Measurements from ENCODE around the gene OR7G2. TPM values are rescaled to one million over a fixed set of nuclear protein-coding genes. Genes with fewer than 3 reads are reported as not detected.
A peak's percentile ranks its signal among the peaks of the same experiment; 100 is the strongest.

The OR7G2 gene
- under 1 TPM in 2 of 12 donors, not detected in 10; 0.07 to 0.11 TPM for polyA plus RNA-seq (ENCODE audit: insufficient read length in 12 of 12)
- long read RNA-seq, donor 1: 0 reads
- long read RNA-seq, donor 2: 0 reads
- long read RNA-seq, donor 3: 0 reads
- long read RNA-seq, donor 4: 0 reads
- long read RNA-seq, donor 5: 0 reads
- long read RNA-seq, donor 6: 0 reads
- long read RNA-seq, donor 7: 0 reads
- long read RNA-seq, donor 8: 0 reads
- long read RNA-seq, donor 9: 0 reads
- long read RNA-seq, donor 10: 0 reads
- long read RNA-seq, donor 11: 0 reads

DNA sequence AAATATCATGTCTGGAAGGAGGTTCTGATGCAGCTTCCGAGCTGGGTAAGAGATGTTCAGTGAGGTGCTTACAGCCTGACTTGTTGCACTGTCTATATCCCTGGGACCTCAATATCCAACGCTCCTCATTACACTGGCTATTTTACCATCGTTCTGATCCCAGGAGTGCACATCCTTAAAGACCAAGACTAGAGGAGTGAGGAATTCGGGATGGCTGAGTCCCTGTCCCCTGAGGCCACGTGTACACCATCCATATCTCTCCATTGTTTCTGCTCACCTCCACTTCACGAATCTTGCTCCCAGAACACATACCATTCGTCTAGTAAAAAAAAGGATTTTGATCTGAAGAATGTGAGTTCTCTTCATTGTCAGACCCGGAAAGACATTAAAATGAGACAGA lies at the start of gene OR7G2:
Gene OR7G2, minus strand, starts transcription at position 101 of the 400 bp plus-strand sequence. CDS start 4,232 bp downstream, outside the sequence.
- DNase-seq: no peak

- DNase-seq: no peak
Observed at GRCh38 chr19:9156304-9156703, 49.0 kb upstream of the OR7G2 start.

DNA sequence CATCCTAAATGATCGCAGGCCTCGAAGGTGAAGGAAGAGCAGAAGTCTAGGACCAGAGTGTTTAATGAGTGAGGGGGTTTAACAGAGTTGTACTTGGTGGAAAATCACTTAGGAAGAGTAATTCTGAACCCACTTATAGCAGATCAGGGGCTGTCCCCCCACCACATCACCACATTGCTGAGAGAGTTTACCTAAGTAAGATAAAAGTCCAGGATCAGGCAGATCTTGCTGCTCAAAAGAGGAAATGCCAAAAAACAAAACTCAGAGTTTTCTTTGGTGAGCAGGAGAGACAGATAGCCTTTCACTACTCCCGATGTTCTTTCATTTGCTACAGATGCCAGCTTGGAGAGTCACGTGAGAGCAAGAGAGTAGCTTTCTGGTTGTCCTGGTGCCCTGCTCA lies 48.3 kb upstream of the OR7G2 start:
- DNase-seq: no peak

GRCh38 chr19:9151367-9151766 lies 44.1 kb upstream of the OR7G2 start:
- DNase-seq: no peak

DNA sequence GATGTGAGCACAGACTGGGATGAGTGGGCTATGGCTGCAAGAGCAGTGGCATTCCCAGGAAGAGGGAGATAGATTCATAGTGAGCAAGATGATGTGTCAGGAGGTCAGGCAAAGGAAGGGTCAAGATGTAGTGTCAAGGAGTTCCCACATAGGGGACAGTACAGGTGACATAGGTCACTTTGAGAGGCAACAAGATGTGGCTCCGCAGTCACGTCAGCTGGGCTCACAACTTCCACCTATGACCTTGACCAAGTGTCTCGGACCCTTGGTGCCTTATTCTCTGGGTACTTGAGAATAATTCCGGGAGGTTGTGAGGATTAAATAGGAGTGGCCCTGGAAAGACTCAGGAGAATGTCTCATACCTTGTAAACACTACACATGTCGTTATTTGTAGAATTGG lies 43.4 kb upstream of the OR7G2 start:
- no peak for DNase-seq

DNA sequence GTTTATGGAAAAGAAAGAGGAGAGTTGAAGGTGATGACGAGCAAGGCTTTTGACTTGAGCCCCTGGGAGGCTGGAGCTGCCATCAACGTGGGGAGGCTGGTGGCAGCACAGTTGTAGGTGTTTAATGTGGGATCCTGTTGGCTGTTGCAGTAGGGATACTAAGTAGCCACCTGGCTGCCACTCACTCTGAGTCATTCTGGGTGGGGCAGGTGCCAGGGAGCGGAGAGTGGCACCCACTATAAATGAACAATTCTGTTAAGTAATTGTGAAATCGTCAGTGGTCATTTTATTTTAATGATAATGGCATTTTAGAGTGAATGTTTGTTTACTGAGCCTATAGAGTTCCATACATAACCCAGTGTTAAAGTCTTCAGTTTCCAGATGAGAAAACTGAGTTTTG lies 42.7 kb upstream of the OR7G2 start:
- DNase-seq: no peak

GRCh38 chr19:9148697-9149096 lies 41.4 kb upstream of the OR7G2 start:
- DNase-seq: no peak

GRCh38 chr19:9146882-9147281 lies 39.6 kb upstream of the OR7G2 start:
- DNase-seq: no peak

GRCh38 chr19:9144920-9145319 lies 37.6 kb upstream of the OR7G2 start:
- no peak for DNase-seq

GRCh38 chr19:9140159-9140874 lies 33.0 kb upstream of the OR7G2 start, which contains the start of gene ZNF317:
ZNF317 (plus strand) TSS chr19:9140397; CDS start chr19:9156017, 15,620 bp downstream.
- peak; percentile 95 for DNase-seq

DNA sequence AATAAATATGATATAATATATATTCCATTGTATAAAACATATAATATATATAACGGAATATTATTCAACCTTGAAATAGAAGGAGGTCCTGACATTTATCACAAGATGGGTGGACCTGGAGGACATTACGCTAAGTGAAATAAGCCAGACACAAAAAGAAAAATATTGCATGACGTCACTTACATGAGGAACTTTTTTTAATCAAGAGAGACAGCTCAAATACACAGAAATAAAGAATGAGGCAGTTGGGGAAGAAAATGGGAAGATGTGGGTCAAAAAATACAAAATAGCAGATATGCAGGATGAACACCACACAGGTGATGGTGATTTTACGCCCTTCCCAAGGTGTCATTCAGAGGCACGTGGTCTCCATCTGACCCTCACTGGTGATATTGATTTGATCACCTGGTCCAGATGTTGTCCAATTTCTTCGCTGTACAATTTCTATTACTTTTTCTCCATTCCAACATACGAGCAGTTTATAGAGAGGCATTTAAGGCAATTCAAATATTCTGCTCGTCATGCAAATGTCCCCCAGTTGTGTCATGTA lies 32.4 kb upstream of the OR7G2 start:
- no peak for DNase-seq

- DNase-seq: no peak
Observed at GRCh38 chr19:9132422-9132821, 25.1 kb upstream of the OR7G2 start.

DNA sequence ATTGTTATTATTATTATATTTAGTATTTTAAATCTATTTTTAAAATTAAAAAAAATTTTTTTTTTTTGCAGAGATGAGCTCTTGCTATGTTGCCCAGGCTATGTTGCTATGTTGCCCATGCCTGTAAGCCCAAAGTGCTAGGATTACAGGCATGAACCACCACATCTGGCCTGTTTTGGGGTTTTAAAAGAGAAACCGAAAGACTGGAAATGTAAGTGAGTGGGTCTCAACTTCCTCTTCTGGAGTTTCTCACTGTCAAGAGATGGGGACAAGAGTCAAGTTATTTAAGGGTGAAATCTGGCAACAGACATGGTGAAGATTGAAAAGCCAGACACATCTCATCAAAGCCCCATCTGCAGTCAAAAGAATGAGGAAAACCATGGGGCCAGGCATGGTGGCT lies 23.7 kb upstream of the OR7G2 start:
- no peak for DNase-seq

DNA sequence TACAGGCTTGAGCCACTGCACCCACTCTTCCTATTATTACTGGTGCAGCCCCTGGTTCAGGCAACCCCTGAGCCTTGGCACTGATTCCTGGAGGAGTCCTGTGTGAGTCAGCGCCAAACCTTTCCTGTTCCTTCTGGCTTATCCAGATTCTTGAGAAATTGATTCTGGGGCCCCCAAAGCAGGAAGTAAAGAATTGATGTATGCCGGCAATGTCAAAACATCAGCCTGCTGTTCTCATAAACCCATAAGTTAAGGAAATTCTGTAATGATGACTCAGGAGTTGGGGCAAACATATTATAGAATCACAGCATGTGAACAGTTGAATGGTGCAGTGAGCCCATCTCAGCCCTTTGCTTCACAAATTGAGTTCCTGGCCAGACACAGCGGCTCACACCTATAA lies 20.9 kb upstream of the OR7G2 start:
- no peak for DNase-seq

DNA sequence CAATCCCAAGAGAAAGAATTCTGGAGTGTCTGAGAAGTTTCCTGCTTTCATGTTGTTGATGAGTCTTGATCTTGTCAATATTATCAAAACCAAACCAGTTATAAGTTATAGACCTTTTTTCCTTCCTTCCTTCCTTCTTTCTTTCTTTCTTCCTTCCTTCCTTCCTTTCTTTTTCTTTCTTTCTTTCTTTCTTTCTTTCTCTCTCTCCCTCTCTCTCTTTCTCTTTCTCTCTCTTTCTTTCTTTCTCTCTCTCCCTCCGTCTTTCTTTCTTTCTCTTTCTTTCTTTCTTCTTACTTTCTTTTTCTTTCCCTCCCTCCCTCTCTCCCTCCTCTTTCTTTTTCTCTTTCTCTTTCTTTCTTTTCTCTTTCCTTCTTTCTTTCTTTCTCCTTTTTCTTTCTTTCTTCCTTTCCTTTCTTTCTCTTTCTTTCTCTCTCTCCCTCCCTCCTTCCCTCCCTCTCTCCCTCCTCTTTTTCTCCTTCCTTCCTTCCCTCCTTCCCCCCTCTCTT lies 19.7 kb upstream of the OR7G2 start, which contains the start of gene OR7G3:
Gene OR7G3, minus strand, starts transcription at position 51 of the 506 bp plus-strand sequence. Its CDS starts 0 bp downstream, at position 51.
- DNase-seq: no peak

- DNase-seq: no peak
Observed at GRCh38 chr19:9116547-9116946, 9.3 kb upstream of the OR7G2 start.

DNA sequence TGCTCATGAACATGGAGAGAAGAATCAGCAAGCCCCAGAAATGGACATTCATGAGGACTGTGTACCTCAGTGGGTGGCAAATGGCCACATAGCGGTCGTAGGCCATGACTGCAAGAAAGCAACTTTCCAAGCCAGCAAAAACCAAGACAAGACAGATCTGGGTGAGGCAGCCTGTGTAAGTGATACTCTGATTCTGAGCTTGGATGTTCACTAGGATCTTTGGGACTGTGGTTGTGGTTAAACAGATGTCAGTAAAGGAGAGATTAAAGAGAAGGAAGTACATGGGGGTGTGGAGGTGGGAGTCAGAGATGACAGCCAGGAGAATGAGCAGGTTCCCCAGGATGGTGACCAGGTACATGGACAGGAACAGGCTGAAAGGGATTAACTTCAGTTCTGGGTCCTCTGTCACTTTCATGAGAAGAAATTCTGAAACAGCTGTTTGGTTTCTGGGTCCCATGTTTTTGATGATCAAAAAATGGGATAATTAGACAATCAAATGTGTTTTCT lies 8.1 kb upstream of the OR7G2 start, which contains the start of gene OR7G1:
Gene OR7G1, minus strand, starts transcription at position 457 of the 507 bp plus-strand sequence. Its CDS starts 0 bp downstream, at position 457.
- DNase-seq: no peak

DNA sequence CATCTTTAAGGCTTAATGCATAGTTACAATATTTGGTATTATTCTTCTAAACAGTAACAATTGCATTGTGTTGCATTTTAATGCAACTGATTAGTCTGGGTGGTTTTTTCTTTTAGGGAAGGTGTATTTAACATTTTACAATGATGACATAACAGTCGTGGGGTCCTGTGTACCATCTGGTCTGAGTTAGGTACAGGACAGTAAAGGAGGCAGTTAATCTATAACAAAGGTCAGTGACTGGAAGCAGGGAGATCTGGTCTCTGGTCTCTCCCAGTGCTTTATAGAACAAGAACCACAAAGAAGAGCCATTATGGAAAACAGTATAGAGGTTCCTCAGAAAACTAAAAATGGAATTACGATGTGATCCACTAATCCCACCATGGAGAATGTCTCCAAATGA lies 2.7 kb upstream of the OR7G2 start:
- no peak for DNase-seq

DNA sequence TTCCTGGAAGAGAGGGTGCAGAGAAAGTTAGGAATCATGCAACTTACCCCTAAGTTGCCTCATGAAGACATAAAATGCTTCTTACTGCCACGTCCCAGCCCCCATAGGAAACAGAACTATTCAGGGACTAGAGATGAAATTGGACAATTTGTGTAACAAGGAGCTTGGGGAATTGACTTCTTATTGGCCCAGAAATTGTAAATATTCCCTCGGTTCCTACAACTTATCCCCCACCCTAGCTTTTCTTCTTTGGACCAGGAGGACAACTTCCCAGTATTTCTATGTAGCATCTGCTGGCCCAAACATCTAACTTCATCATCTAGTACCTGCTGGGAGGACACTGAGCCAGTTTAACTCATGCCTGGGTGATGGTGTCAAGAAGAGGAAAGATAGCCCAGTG lies 20.5 kb downstream of the OR7G2 start, which contains the start of gene OR1M1:
Gene OR1M1, plus strand, starts transcription at position 301 of the 400 bp plus-strand sequence. CDS start 6,184 bp downstream, outside the sequence.
- no peak for DNase-seq

GRCh38 chr19:9078651-9079050 lies 28.6 kb downstream of the OR7G2 start:
- DNase-seq: no peak

- peak; percentile 7 for DNase-seq
Observed at GRCh38 chr19:9076901-9077300, 30.4 kb downstream of the OR7G2 start.
